Measurements from ENCODE around the gene BCL11A.

DNA sequence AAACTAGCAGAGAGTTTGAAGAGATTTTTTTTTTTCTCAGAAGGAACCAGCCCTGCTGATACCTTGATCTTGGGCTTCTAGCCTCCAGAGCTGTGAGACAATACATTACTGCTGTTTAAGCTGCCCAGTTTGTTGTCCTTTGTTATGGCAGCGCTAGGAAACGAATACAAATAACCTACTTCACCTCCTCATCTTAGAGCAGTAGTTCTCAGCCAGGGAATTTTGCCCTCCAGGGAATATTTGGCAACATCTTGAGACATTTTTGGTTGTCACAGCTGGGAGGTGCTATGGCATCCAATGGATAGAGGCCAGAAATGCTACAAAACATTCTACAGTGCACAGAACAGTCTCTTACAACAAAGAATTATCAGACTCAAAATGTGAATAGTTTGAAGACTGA lies 43.9 kb upstream of the BCL11A start:
- TF ChIP-seq MXI1 (conservative IDR thresholded peaks at IDR 0.05; ENCODE audit: poor library complexity, severe bottlenecking) (no peak), POLR2AphosphoS5 (IDR thresholded peaks at IDR 0.05) (no peak), EZH2 (IDR thresholded peaks at IDR 0.05; ENCODE audit: borderline replicate concordance, insufficient read depth, low read length, poor library complexity, severe bottlenecking) (no peak), SMC3 (conservative IDR thresholded peaks at IDR 0.05; ENCODE audit: poor library complexity) (no peak), RAD21 (conservative IDR thresholded peaks at IDR 0.05) (no peak)
- TF ChIP-seq, protein P1, sequence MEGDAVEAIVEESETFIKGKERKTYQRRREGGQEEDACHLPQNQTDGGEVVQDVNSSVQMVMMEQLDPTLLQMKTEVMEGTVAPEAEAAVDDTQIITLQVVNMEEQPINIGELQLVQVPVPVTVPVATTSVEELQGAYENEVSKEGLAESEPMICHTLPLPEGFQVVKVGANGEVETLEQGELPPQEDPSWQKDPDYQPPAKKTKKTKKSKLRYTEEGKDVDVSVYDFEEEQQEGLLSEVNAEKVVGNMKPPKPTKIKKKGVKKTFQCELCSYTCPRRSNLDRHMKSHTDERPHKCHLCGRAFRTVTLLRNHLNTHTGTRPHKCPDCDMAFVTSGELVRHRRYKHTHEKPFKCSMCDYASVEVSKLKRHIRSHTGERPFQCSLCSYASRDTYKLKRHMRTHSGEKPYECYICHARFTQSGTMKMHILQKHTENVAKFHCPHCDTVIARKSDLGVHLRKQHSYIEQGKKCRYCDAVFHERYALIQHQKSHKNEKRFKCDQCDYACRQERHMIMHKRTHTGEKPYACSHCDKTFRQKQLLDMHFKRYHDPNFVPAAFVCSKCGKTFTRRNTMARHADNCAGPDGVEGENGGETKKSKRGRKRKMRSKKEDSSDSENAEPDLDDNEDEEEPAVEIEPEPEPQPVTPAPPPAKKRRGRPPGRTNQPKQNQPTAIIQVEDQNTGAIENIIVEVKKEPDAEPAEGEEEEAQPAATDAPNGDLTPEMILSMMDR (IDR thresholded peaks at IDR 0.05; ENCODE audit: poor library complexity, severe bottlenecking), result no peak
- TF ChIP-seq, protein P2, sequence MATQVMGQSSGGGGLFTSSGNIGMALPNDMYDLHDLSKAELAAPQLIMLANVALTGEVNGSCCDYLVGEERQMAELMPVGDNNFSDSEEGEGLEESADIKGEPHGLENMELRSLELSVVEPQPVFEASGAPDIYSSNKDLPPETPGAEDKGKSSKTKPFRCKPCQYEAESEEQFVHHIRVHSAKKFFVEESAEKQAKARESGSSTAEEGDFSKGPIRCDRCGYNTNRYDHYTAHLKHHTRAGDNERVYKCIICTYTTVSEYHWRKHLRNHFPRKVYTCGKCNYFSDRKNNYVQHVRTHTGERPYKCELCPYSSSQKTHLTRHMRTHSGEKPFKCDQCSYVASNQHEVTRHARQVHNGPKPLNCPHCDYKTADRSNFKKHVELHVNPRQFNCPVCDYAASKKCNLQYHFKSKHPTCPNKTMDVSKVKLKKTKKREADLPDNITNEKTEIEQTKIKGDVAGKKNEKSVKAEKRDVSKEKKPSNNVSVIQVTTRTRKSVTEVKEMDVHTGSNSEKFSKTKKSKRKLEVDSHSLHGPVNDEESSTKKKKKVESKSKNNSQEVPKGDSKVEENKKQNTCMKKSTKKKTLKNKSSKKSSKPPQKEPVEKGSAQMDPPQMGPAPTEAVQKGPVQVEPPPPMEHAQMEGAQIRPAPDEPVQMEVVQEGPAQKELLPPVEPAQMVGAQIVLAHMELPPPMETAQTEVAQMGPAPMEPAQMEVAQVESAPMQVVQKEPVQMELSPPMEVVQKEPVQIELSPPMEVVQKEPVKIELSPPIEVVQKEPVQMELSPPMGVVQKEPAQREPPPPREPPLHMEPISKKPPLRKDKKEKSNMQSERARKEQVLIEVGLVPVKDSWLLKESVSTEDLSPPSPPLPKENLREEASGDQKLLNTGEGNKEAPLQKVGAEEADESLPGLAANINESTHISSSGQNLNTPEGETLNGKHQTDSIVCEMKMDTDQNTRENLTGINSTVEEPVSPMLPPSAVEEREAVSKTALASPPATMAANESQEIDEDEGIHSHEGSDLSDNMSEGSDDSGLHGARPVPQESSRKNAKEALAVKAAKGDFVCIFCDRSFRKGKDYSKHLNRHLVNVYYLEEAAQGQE (IDR thresholded peaks at IDR 0.05; ENCODE audit: borderline replicate concordance), result no peak
